GM23338 (cell line): ENCODE results near the gene MARK2. TPM values are rescaled to one million over a fixed set of nuclear protein-coding genes. Genes with fewer than 3 reads are reported as not detected.

Experiments used
- EZH2 ChIP-seq: fragments of 200-600 bp; sonication (generic); IDR thresholded peaks from one replicate; pipeline ENCODE4 v1.8.0; 2017; ENCODE audit warnings: antibody characterized with exemption, mild to moderate bottlenecking, low read depth; ENCODE audit not compliant: unreplicated experiment
- NANOG ChIP-seq: IDR thresholded peaks from 2 replicates; pipeline ENCODE4 v1.6.1; 2016; ENCODE audit warnings: antibody characterized with exemption, borderline replicate concordance
- STAT1 ChIP-seq: IDR thresholded peaks from one replicate; pipeline ENCODE4 v1.6.1; 2016; ENCODE audit warnings: antibody characterized with exemption; ENCODE audit not compliant: unreplicated experiment
- ZNF114 ChIP-seq: fragments of 250-450 bp; sonication (Bioruptor Pico); IDR thresholded peaks from 2 replicates; pipeline ENCODE4 v1.5.0; 2020; ENCODE audit warnings: mild to moderate bottlenecking, moderate library complexity
- ZNF331 ChIP-seq: fragments of 250-450 bp; sonication (Bioruptor Pico); IDR thresholded peaks from 2 replicates; pipeline ENCODE4 v1.5.0; 2020; ENCODE audit warnings: low read depth, mild to moderate bottlenecking, moderate library complexity
- polyA plus RNA-seq: library from polyadenylated mRNA; unstranded; fragments of >200 nt; fragmentation: Nextera tagmentation; extraction: Ambion mirVana; gene quantifications from 2 replicates; pipeline ENCODE4 v1.2.1, GENCODE V29; 2016
- total RNA-seq: library from RNA; depleted of rRNA; stranded (reverse); fragments of >200 nt; shearing (Covaris generic); gene quantifications from 2 replicates; pipeline ENCODE4 v1.2.3, GENCODE V29; 2014
- TF ChIP-seq, protein P1 (sequence below): fragments of 250-450 bp; sonication (Bioruptor Pico); IDR thresholded peaks from 2 replicates; pipeline ENCODE4 v1.5.0; 2020; ENCODE audit warnings: mild to moderate bottlenecking, moderate library complexity
- TF ChIP-seq, protein P2 (sequence below): IDR thresholded peaks from one replicate; pipeline ENCODE4 v1.6.1; 2018; ENCODE audit warnings: antibody characterized with exemption; ENCODE audit not compliant: unreplicated experiment

The MARK2 gene
- total and polyA plus RNA-seq, 2 experiments from 2014 or later, result 18.7 to 42.6 TPM

DNA sequence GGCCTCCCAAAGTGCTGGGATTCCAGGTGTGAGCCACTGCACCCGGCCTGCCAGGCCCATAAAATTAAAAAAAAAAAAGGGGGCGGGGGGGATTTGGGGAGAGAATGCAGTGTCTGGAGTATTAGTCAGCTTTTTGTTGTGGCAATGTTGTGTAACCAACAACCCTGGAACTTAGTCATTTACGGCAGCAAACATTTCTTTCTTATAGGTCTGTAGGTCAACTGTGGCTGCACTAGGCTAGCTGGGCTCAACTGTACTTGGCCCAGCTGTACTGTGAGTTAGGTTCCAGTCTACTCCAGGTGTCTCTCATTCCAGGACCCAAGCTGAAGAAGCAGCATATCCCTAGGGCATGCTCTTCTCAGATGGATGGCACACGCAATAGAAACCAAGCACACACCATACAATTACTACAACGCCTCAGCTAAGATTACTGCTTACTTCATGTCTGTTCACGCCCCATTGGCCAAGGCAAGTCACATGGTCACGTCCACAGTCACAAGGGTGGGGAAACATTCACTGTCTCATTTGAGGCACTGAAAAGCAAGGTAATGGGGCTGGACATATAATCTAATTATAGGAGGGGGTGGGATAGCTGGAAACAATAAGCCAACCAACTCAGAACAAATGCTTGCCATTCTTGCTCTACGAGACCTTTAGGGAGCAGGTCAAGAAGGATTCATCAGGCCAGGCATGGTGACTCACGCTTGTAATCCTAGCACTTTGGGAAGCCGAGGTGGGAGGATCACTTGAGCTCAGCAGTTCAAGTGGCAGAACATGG is 36.1 kb upstream of the MARK2 start (continued):
- TF ChIP-seq, protein P1, sequence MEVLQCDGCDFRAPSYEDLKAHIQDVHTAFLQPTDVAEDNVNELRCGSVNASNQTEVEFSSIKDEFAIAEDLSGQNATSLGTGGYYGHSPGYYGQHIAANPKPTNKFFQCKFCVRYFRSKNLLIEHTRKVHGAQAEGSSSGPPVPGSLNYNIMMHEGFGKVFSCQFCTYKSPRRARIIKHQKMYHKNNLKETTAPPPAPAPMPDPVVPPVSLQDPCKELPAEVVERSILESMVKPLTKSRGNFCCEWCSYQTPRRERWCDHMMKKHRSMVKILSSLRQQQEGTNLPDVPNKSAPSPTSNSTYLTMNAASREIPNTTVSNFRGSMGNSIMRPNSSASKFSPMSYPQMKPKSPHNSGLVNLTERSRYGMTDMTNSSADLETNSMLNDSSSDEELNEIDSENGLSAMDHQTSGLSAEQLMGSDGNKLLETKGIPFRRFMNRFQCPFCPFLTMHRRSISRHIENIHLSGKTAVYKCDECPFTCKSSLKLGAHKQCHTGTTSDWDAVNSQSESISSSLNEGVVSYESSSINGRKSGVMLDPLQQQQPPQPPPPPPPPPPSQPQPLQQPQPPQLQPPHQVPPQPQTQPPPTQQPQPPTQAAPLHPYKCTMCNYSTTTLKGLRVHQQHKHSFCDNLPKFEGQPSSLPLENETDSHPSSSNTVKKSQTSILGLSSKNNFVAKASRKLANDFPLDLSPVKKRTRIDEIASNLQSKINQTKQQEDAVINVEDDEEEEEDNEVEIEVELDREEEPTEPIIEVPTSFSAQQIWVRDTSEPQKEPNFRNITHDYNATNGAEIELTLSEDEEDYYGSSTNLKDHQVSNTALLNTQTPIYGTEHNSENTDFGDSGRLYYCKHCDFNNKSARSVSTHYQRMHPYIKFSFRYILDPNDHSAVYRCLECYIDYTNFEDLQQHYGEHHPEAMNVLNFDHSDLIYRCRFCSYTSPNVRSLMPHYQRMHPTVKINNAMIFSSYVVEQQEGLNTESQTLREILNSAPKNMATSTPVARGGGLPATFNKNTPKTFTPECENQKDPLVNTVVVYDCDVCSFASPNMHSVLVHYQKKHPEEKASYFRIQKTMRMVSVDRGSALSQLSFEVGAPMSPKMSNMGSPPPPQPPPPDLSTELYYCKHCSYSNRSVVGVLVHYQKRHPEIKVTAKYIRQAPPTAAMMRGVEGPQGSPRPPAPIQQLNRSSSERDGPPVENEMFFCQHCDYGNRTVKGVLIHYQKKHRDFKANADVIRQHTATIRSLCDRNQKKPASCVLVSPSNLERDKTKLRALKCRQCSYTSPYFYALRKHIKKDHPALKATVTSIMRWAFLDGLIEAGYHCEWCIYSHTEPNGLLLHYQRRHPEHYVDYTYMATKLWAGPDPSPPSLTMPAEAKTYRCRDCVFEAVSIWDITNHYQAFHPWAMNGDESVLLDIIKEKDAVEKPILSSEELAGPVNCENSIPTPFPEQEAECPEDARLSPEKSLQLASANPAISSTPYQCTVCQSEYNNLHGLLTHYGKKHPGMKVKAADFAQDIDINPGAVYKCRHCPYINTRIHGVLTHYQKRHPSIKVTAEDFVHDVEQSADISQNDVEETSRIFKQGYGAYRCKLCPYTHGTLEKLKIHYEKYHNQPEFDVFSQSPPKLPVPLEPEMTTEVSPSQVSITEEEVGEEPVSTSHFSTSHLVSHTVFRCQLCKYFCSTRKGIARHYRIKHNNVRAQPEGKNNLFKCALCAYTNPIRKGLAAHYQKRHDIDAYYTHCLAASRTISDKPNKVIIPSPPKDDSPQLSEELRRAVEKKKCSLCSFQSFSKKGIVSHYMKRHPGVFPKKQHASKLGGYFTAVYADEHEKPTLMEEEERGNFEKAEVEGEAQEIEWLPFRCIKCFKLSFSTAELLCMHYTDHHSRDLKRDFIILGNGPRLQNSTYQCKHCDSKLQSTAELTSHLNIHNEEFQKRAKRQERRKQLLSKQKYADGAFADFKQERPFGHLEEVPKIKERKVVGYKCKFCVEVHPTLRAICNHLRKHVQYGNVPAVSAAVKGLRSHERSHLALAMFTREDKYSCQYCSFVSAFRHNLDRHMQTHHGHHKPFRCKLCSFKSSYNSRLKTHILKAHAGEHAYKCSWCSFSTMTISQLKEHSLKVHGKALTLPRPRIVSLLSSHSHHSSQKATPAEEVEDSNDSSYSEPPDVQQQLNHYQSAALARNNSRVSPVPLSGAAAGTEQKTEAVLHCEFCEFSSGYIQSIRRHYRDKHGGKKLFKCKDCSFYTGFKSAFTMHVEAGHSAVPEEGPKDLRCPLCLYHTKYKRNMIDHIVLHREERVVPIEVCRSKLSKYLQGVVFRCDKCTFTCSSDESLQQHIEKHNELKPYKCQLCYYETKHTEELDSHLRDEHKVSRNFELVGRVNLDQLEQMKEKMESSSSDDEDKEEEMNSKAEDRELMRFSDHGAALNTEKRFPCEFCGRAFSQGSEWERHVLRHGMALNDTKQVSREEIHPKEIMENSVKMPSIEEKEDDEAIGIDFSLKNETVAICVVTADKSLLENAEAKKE (CRISPR knock-in tag), result no peak
- TF ChIP-seq, protein P2, sequence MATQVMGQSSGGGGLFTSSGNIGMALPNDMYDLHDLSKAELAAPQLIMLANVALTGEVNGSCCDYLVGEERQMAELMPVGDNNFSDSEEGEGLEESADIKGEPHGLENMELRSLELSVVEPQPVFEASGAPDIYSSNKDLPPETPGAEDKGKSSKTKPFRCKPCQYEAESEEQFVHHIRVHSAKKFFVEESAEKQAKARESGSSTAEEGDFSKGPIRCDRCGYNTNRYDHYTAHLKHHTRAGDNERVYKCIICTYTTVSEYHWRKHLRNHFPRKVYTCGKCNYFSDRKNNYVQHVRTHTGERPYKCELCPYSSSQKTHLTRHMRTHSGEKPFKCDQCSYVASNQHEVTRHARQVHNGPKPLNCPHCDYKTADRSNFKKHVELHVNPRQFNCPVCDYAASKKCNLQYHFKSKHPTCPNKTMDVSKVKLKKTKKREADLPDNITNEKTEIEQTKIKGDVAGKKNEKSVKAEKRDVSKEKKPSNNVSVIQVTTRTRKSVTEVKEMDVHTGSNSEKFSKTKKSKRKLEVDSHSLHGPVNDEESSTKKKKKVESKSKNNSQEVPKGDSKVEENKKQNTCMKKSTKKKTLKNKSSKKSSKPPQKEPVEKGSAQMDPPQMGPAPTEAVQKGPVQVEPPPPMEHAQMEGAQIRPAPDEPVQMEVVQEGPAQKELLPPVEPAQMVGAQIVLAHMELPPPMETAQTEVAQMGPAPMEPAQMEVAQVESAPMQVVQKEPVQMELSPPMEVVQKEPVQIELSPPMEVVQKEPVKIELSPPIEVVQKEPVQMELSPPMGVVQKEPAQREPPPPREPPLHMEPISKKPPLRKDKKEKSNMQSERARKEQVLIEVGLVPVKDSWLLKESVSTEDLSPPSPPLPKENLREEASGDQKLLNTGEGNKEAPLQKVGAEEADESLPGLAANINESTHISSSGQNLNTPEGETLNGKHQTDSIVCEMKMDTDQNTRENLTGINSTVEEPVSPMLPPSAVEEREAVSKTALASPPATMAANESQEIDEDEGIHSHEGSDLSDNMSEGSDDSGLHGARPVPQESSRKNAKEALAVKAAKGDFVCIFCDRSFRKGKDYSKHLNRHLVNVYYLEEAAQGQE, result no peak
- no peak for TF ChIP-seq EZH2
- TF ChIP-seq ZNF331 (CRISPR knock-in tag), result no peak
- no peak for TF ChIP-seq NANOG
- no peak for TF ChIP-seq STAT1
- TF ChIP-seq ZNF114 (CRISPR knock-in tag), result no peak
